ENCODE measurements around the gene PTPN5.

The PTPN5 gene

GRCh38 chr11:18773104-18773503, 18.5 kb downstream of the PTPN5 start:
- DNase-seq (ENCODE audit: low read depth in 2 of 2), result no peak

GRCh38 chr11:18772211-18772610, 19.4 kb downstream of the PTPN5 start:
- DNase-seq (ENCODE audit: low read depth in 2 of 2), result no peak

- DNase-seq (ENCODE audit: low read depth in 2 of 2), result no peak
Measured at GRCh38 chr11:18771266-18772035, 20.1 kb downstream of the PTPN5 start.

- DNase-seq (ENCODE audit: low read depth in 2 of 2), result no peak
Measured at GRCh38 chr11:18770479-18771125, 21.0 kb downstream of the PTPN5 start.

GRCh38 chr11:18769802-18770456, 21.7 kb downstream of the PTPN5 start:
- no peak for DNase-seq (ENCODE audit: low read depth in 2 of 2)

- DNase-seq (ENCODE audit: low read depth in 2 of 2), result no peak
Measured at GRCh38 chr11:18768978-18769377, 22.6 kb downstream of the PTPN5 start.

- no peak for DNase-seq (ENCODE audit: low read depth in 2 of 2)
Measured at GRCh38 chr11:18768472-18768901, 23.1 kb downstream of the PTPN5 start.

- no peak for DNase-seq (ENCODE audit: low read depth in 2 of 2)
Measured at GRCh38 chr11:18766015-18766414, 25.6 kb downstream of the PTPN5 start.

GRCh38 chr11:18765554-18765953, 26.0 kb downstream of the PTPN5 start:
- no peak for DNase-seq (ENCODE audit: low read depth in 2 of 2)

- DNase-seq (ENCODE audit: low read depth in 2 of 2), result no peak
Measured at GRCh38 chr11:18761741-18762140, 29.9 kb downstream of the PTPN5 start.

GRCh38 chr11:18761144-18761543, 30.5 kb downstream of the PTPN5 start:
- no peak for DNase-seq (ENCODE audit: low read depth in 2 of 2)

- DNase-seq (ENCODE audit: low read depth in 2 of 2), result no peak
Measured at GRCh38 chr11:18757811-18758210, 33.8 kb downstream of the PTPN5 start.

GRCh38 chr11:18756889-18757288, 34.7 kb downstream of the PTPN5 start:
- no peak for DNase-seq (ENCODE audit: low read depth in 2 of 2)

GRCh38 chr11:18754308-18754707, 37.3 kb downstream of the PTPN5 start:
- no peak for DNase-seq (ENCODE audit: low read depth in 2 of 2)

GRCh38 chr11:18752502-18752901, 39.1 kb downstream of the PTPN5 start:
- no peak for DNase-seq (ENCODE audit: low read depth in 2 of 2)

GRCh38 chr11:18750944-18751343, 40.7 kb downstream of the PTPN5 start:
- no peak for DNase-seq (ENCODE audit: low read depth in 2 of 2)

- no peak for DNase-seq (ENCODE audit: low read depth in 2 of 2)
Measured at GRCh38 chr11:18749681-18750319, 41.8 kb downstream of the PTPN5 start.

- DNase-seq (ENCODE audit: low read depth in 2 of 2), result no peak
Measured at GRCh38 chr11:18748766-18749365, 42.7 kb downstream of the PTPN5 start.

GRCh38 chr11:18745251-18745650, 46.3 kb downstream of the PTPN5 start:
- no peak for DNase-seq (ENCODE audit: low read depth in 2 of 2)

GRCh38 chr11:18743900-18744514, 47.6 kb downstream of the PTPN5 start:
- no peak for DNase-seq (ENCODE audit: low read depth in 2 of 2)

- no peak for DNase-seq (ENCODE audit: low read depth in 2 of 2)
Measured at GRCh38 chr11:18743365-18743764, 48.2 kb downstream of the PTPN5 start.

- no peak for DNase-seq (ENCODE audit: low read depth in 2 of 2)
Measured at GRCh38 chr11:18741783-18742182, 49.8 kb downstream of the PTPN5 start.

Data from stimulated activated CD4-positive, alpha-beta T cell treated with anti-CD3 and anti-CD28 coated beads, Interleukin-12 subunit alpha, Interleukin-12 subunit beta, amount 100 ng/mL, for 24 hours (primary cell).